ENCODE data around the gene ARL2BP.
"Not testable (repeated sequence)": the region's sequence is repeated elsewhere in the genome, so short reads cannot be mapped to it uniquely, and the experiment has no call there.

The ARL2BP gene

DNA sequence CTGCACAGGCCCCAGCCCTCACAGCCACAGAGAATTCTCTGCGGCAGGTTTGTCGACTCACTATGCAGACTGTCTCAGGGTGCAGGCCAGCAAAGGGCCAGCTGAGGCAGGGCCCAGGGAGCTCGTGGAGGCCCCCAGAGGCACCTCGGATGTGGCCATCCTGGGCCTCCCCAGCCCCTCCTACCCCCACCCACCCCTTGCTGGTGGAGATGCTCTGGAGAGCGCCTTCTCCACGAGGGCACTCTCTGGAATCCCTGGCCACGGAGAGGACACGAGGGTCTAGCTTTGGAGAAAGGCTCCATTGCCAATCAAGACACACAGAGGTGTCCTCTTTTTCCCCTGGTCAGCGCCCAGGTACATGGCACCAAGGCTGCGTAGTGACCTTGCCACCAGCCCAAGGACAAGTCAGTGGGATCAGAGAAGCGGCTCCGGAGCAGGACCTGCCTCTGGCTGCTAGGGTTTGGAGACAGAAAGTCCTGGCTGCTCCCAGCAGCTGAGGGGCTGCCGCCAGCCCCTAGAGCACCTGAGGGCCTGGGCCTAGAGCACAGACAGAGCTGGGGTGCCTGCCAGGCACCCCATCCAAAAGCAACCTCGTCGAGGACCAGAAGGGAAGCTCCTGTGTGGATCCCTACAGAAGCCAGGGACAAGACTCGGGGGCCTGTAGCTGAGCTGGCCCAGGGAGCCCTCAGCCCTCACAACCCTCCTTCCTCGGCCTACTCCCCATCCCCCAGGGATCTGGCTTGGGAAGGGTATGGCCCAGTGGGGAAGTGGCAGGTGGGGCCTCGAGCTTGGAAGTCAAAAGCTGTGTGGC lies 18.7 kb downstream of the ARL2BP start:
- DNase-seq, result no peak

DNA sequence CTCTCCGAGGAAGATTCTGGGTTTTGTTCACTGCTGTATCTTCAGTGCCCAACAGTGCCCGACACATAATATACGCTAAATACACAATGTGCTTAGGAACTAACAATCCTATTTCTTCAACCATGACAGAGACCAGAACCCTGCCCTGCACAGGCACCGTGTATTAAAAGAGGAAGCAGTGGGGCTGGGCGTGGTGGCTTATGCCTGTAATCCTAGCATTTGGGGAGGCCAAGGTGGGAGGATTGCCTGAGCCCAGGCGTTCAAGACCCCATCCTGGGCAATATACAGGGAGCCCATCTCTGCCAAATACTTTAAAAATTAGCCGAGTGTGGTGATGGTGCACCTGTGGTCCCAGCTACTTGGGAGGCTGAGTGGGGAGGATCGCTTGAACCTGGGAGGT lies 19.3 kb downstream of the ARL2BP start:
- no peak for DNase-seq

- DNase-seq, result no peak
These were observed 19.9 kb downstream of the ARL2BP start for GRCh38 chr16:57264950-57265371.

GRCh38 chr16:57265850-57266530 lies 20.9 kb downstream of the ARL2BP start:
- DNase-seq, result peak in 1 of 3 experiments; percentile 47

DNA sequence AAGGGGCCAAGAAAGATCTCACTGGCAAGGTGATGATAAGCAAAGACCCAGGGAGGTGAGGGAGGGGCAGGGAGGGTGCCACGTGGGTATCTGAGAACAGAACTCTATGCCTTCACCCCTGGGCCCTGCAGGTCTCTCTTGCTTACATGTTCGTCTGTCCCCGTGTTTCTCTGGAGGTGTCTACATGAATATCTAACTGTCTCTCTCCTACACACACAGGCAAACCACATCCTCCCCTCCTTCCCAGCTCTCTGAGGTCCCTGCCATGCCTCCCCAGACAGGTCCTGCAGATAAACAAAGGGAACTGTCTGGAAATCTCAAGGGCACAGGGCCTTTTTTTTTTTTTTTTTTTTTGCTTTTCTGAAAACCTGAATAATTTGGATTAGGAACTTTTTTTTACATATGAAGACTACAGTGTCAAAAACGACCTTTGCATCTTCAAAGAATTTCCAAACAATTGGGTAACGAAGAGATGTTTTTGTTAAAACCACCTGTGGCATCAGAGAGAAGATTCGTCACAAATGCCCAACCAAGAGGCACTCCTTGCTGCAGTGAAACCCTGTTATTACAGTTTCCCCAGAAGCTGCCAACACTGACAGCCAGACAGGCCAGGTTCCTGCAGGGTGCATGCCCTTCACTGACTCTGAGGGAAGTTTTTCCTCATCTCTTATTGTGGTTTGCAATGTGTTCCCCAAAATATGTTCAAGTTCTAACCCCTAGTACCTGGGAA lies 21.6 kb downstream of the ARL2BP start:
- peak in 1 of 3 experiments; percentile 19 for DNase-seq

- not testable (repeated sequence) for DNase-seq
These were observed 22.3 kb downstream of the ARL2BP start for GRCh38 chr16:57267343-57267742.

GRCh38 chr16:57268804-57269800 lies 24.0 kb downstream of the ARL2BP start:
- no peak for DNase-seq

DNA sequence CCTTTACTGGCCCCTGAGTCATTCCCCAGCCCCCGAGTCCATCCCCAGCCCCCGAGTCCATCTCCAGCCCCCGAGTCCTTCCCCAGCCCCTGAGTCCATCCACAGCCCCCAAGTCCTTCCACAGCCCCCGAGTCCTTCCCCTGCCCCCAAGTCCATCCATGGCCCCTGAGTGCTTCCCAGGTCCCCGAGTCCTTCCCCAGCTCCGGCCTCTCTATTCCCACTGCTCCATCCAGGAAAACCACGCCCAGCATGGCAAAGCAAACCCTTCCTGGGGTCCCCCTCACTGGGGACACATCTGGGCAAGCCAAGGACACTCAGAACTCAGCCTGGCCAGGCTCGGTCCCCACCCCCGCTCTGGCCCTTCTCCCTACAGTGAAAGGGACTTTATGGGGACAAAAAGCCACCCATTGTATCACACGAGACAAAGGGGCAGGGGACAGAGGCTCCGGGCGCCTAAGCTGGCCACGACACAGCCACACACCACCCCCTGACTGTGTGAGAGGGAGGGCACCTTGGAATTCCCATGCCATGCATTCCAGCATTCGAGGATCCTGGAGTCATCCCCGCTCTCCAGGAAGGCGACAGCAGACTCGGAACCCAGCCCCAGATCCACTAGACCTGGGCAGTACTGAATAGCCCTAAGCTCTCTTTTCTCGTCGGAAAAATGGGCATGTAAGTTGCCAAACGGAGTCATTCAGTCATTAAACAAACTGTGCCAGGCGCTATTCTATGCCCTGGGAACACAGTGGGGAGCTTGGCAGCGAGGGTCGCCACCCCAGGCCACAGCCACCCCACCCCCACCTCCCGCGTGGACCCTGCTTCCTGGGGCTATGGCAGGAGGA lies 25.4 kb downstream of the ARL2BP start:
- DNase-seq, result no peak

- no peak for DNase-seq
These were observed 25.9 kb downstream of the ARL2BP start for GRCh38 chr16:57271063-57271345.

- no peak for DNase-seq
These were observed 26.9 kb downstream of the ARL2BP start for GRCh38 chr16:57271867-57272495.

- no peak for DNase-seq
These were observed 28.3 kb downstream of the ARL2BP start for GRCh38 chr16:57273359-57273758.

- no peak for DNase-seq
These were observed 28.8 kb downstream of the ARL2BP start for GRCh38 chr16:57273826-57274225.

DNA sequence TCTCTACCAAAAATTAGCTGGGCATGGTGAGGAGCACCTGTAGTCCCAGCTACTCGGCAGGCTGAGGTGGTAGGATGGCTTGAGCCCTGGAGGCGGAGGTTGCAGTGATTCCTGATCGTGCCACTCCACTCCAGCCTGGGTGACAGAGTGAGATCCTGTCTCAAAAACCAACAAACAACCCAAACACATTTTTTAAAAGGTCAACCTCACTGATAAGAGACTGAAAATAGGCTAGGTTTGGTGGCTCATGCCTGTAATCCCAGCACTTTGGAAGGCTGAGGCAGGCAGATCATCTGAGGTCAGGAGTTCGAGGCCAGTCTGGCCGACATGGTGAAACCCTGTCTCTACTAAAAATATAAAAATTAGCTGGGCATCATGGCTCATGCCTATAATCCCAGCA lies 30.9 kb downstream of the ARL2BP start:
- not testable (repeated sequence) for DNase-seq

GRCh38 chr16:57276596-57276995 lies 31.5 kb downstream of the ARL2BP start:
- no peak for DNase-seq

DNA sequence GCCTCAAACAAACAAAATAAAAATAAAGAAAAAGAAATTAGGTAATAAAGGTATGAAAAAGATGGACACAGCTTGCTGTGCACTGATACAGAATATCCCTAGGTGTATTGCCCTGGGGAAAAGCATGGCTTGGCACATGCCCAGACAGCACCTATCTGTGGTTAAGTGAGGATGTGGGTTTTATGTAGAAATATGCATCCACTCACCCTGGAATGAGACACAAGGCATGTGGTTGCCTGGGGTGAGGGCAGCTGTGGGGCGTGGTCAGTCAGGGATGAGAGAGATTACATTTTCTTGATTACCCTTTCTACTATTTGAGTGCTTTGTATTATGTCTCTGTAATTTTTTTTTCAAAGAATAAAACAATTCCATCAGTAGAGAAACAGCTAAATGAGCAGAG lies 32.5 kb downstream of the ARL2BP start:
- peak in 1 of 3 experiments; percentile 8 for DNase-seq

DNA sequence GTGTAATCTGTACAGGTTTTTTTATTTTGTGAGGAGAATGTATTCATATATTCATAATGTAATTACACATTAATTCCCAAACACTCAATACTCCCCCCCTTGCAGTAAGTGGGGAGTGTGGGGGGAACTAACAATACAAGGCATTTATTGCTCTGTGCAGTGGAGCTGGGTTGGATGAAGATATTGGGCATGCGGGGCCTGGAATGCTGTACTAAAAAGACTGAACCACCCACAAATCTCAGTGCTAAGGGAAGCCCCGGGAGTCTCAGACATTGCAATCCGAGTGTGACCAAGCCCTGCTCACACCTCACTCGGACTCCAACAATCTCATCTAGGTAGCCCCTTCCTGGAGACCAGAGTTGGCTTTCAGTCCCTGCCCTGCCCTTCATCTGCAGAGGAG lies 33.4 kb downstream of the ARL2BP start:
- DNase-seq, result no peak

- no peak for DNase-seq
These were observed 35.0 kb downstream of the ARL2BP start for GRCh38 chr16:57279780-57280638.

DNA sequence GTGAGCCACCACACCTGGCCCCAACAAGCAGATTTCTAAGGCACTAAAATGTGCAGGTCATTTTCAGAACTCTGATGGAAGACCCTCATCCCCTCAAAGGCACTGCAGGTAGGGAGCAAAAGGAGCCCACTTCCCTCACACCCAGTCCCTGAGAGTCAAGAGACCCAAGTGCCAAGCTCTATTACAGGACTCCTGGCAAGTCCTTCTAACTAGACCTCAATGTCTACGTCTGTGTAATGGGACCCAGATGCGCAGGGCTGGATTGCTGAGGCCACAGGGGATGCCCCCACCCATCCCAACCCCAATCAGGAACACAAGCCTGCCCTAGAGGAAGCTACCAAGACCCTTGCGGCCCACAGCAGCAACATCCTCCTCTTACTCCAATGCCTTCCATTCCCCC lies 36.7 kb downstream of the ARL2BP start:
- DNase-seq, result no peak

DNA sequence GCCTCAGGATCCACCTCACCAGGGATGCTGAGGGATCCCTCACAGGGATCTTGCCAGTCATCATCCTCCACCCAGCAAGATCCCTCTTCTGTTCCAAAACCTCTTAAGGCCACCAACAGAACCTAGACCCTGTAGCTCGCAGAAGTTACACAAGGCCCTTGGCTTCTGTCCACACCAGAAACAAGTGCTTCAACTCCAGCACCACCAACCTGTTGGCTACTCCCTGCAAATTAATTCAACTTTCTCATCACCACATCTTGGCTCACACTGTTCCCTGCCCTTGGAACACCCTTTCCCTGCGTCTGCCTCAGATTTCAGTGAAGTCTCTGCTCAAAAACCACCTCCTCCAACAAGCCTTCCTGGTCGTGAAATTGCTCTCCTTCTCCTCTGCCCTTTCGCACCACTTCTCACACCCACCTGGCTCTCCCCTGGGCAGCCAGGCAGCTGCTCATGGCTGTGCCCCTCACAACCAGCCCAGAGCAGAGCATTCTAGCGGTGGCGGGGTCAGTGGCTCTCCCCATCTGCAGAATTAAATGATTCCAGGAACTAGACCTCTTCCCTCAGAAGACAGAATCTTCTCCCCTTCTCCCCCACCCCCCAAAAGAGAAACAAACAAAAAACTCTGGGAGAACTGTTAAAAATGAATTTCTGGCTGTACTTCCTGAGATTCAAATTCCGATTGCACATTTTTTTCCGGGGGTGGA lies 37.6 kb downstream of the ARL2BP start:
- no peak for DNase-seq

All from NCI-H1417 (cell line).